ENCODE measurements around the gene SH3BP2. TPM values are rescaled to one million over a fixed set of nuclear protein-coding genes. Genes with fewer than 3 reads are reported as not detected.

SH3BP2 gene
- total RNA-seq, 1 donor from 2014 or later, result 45.4 TPM

DNA sequence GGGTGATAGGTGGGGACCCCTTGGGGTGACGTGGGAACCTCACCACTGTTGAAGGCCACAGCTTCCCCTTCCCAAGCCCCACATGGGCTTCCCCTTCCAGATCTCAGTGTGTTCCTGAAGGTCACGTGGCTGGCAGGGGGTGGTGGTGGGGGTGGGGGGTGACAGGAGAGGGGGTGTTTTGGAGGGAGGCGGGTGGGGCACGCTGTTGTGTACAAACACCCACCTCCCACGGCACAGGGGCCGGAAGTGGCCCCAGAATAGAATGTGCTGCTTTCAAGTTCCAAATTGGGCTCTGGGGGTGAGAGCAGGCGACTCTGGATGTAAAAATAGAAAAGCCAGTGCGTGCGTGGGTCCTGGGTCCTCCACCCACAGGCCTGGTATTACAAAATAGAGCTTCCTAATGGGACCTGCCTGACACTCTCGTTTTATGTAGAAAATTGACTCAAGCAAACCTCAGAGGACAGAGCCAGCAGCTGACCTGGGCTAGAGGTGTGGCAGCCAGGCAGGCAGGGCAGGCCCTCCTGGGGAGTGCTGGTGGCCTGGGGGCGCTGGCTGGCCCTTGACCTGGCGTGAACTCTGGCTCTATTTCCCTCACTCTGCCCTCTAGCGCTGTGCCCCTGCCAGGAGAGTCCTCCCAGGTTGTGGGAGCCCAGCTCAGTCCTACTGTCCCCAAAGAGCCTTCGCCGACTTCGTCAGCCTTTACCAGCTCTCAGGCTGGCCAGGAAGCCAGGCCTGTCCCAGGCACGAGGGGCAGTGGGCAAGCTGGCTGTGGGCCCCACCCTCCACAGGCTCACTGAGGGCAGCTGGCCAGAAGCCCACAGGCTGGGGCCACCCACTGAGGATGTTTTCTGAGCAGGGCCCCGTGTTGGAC lies 5.4 kb upstream of the SH3BP2 start:
- DNase-seq (ENCODE audit: extremely low spot score, unreplicated experiment), result no peak
- Mint-ChIP-seq H3K36me3 (no peaks in the 10 kb centered on the region), H3K4me1 (ENCODE audit: unreplicated experiment) (no peaks in the 10 kb centered on the region), H3K9me3 (peaks cover 9% of the 10 kb centered on the region), H3K27ac (no peak overlapping the region), H3K27me3 (peaks cover 9% of the 10 kb centered on the region), H3K4me3 (no peak overlapping the region)
- no peak for TF ChIP-seq CTCF (conservative IDR thresholded peaks at IDR 0.05)

GRCh38 chr4:2788101-2788500 lies 4.8 kb upstream of the SH3BP2 start:
- no peaks in the 10 kb centered on the region for H3K4me1 Mint-ChIP-seq (ENCODE audit: unreplicated experiment)
- peaks cover 9% of the 10 kb centered on the region for H3K27me3 Mint-ChIP-seq
- no peak for TF ChIP-seq CTCF (conservative IDR thresholded peaks at IDR 0.05)
- DNase-seq (ENCODE audit: extremely low spot score, unreplicated experiment), result no peak
- no peak overlapping the region for H3K27ac Mint-ChIP-seq
- H3K9me3 Mint-ChIP-seq, result peaks cover 9% of the 10 kb centered on the region
- no peaks in the 10 kb centered on the region for H3K36me3 Mint-ChIP-seq
- no peak overlapping the region for H3K4me3 Mint-ChIP-seq

GRCh38 chr4:2788532-2789103 lies 4.3 kb upstream of the SH3BP2 start:
- Mint-ChIP-seq H3K36me3 (no peaks in the 10 kb centered on the region), H3K4me3 (no peak overlapping the region), H3K27me3 (peaks cover 6% of the 10 kb centered on the region), H3K9me3 (peaks cover 4% of the 10 kb centered on the region), H3K4me1 (ENCODE audit: unreplicated experiment) (no peaks in the 10 kb centered on the region), H3K27ac (no peak overlapping the region)
- DNase-seq (ENCODE audit: extremely low spot score, unreplicated experiment), result no peak
- TF ChIP-seq CTCF (conservative IDR thresholded peaks at IDR 0.05), result no peak

- no peak overlapping the region for H3K4me3 Mint-ChIP-seq
- peak overlapping the region; percentile 34 for H3K27ac Mint-ChIP-seq
These were observed 3.5 kb upstream of the SH3BP2 start for GRCh38 chr4:2789351-2789750.

More at GRCh38 chr4:2789351-2789750, 3.5 kb upstream of the SH3BP2 start:
- H3K27me3 Mint-ChIP-seq, result no peaks in the 10 kb centered on the region
- H3K4me1 Mint-ChIP-seq (ENCODE audit: unreplicated experiment), result no peaks in the 10 kb centered on the region
- no peak for DNase-seq (ENCODE audit: extremely low spot score, unreplicated experiment)
- H3K9me3 Mint-ChIP-seq, result no peaks in the 10 kb centered on the region
- no peaks in the 10 kb centered on the region for H3K36me3 Mint-ChIP-seq
- TF ChIP-seq CTCF (conservative IDR thresholded peaks at IDR 0.05), result no peak

All from type B pancreatic cell (in vitro differentiated cells).